ENCODE data around the gene APOD. TPM values are rescaled to one million over a fixed set of nuclear protein-coding genes. Genes with fewer than 3 reads are reported as not detected.
A peak's percentile ranks its signal among the peaks of the same experiment; 100 is the strongest.

The APOD gene
- total and polyA plus RNA-seq, 9 donors = 19.2 to 58.9 (median 41.7) TPM

- Histone ChIP-seq H3K4me1 (ENCODE audit: control insufficient read depth, insufficient read depth, low read length) (peaks cover 28% of the 10 kb centered on the region), H3K27ac (ENCODE audit: low read length) (peak overlapping the region; percentile 30)
- WGBS (ENCODE audit: insufficient coverage) = no CpG with 5 or more reads among the region's 3 CpGs
Observed at GRCh38 chr3:195544634-195545033, 39.1 kb downstream of the APOD start.

GRCh38 chr3:195544230-195544536, 39.6 kb downstream of the APOD start:
- Histone ChIP-seq H3K36me3 (ENCODE audit: control insufficient read depth, insufficient read depth, low read length) (peaks cover 3% of the 10 kb centered on the region), H3K4me3 (ENCODE audit: low read length) (no peak overlapping the region), H3K9me3 (replicated peaks; ENCODE audit: control insufficient read depth, low read depth, low read length) (no peaks in the 10 kb centered on the region), H3K27ac (ENCODE audit: low read length) (peak overlapping the region; percentile 79), H3K4me1 (ENCODE audit: control insufficient read depth, insufficient read depth, low read length) (peaks cover 28% of the 10 kb centered on the region), H3K27me3 (ENCODE audit: control insufficient read depth, insufficient read depth, low read length) (peaks cover 16% of the 10 kb centered on the region)
- no CpG with 5 or more reads among the region's 4 CpGs for WGBS (ENCODE audit: insufficient coverage)
- DNase-seq = peak; percentile 11

More at GRCh38 chr3:195544634-195545033, 39.1 kb downstream of the APOD start:
- Histone ChIP-seq H3K4me3 (ENCODE audit: low read length) (no peak overlapping the region), H3K9me3 (replicated peaks; ENCODE audit: control insufficient read depth, low read depth, low read length) (no peaks in the 10 kb centered on the region), H3K36me3 (ENCODE audit: control insufficient read depth, insufficient read depth, low read length) (peaks cover 3% of the 10 kb centered on the region), H3K27me3 (ENCODE audit: control insufficient read depth, insufficient read depth, low read length) (peaks cover 16% of the 10 kb centered on the region)
- DNase-seq = peak; percentile 41

DNA sequence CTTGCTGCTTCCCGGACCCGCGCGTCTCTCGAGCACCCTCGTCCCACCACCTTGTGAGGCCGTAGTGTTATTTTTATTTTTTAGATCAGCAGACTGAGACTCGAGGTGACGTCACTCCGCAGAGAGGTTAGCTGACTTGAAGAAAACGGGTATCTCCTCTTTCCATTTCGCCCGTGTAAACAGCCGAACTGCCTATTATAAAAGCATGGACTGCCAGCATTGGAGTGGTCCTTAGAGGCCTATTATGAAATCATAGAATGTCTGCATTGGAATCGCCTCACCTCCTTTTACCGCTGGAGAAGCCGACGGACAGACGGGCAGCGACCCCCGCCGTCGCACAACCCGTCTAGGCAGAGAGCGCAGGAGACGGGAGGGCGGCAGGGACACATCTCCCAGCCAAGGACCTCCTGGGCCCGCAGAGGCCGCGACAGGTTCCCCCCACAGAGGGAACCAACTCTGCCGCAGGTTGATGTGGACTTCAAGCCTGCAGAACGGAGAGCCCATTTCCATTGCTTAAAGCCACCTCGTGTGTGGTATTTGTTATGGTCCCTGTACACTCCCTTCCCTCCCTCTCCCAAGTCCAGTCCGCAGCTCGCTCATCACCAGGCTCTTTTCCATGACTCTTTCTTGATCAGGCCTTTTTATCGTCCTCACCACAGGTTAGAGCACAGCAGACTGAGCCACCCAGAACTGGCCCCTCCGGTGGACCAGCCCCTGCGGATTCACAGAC, 40.1 kb downstream of the APOD start:
- DNase-seq = peak; percentile 38
- H3K4me3 ChIP-seq (ENCODE audit: low read length) = peak overlapping the region; percentile 77
- peaks cover 28% of the 10 kb centered on the region for H3K4me1 ChIP-seq (ENCODE audit: control insufficient read depth, insufficient read depth, low read length)
- peak overlapping the region; percentile 79 for H3K27ac ChIP-seq (ENCODE audit: low read length)
- peaks cover 3% of the 10 kb centered on the region for H3K36me3 ChIP-seq (ENCODE audit: control insufficient read depth, insufficient read depth, low read length)
- WGBS (ENCODE audit: insufficient coverage) = 7% methylated on average over 30 of the region's 38 CpGs
- peaks cover 16% of the 10 kb centered on the region for H3K27me3 ChIP-seq (ENCODE audit: control insufficient read depth, insufficient read depth, low read length)
- no peaks in the 10 kb centered on the region for H3K9me3 ChIP-seq (replicated peaks; ENCODE audit: control insufficient read depth, low read depth, low read length)

DNA sequence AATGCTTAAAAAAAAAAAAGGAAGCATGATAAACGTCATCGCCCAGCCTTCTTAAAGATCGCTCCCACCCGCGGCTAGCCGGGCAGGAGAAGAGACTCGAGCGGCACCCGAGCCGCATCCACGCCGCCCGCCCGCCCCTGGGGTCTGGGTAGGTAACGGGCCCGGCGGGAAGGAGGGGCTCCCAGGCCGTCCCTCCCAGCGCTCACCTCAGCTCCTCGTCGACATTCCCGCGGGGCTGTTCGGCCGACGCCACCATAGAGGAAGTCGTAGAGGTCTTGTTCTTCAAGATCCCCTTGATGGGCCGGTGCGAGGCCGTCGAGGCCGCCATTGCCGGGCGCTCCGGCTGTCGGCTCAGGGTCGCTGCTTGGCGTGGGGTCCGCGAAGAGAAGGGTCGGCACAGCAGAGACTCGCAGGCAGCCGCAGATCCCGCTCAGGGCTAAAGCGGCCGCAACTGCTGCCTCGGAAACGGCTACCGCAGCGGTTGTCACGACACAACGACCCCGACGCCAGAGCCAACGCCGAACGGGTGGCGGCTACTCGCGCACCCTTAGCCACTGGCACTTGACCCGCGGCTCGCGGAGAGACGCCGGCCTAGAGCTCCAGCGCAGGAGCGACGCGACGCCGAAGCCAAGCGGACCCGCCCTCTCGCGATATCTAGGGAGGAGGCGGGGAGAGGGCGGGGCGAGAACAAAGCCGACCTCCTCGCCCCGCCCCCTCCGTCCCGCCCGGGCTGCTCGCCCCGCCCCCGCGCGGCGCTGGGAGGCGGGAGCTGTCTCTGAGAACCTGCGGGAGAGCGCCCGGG, 40.8 kb downstream of the APOD start, which contains the start of gene PPP1R2:
TSS of gene PPP1R2 (minus strand) at position 628 of the 802 bp plus-strand sequence. CDS start at position 328, 300 bp downstream.
- Histone ChIP-seq H3K4me1 (ENCODE audit: control insufficient read depth, insufficient read depth, low read length) (peaks cover 28% of the 10 kb centered on the region), H3K27ac (ENCODE audit: low read length) (peak within 1 kb of the TSS; percentile 94)
- under 1% methylated on average over 95 of the region's 95 CpGs for WGBS (ENCODE audit: insufficient coverage)

GRCh38 chr3:195542316-195542697, 41.4 kb downstream of the APOD start:
- Histone ChIP-seq H3K27me3 (ENCODE audit: control insufficient read depth, insufficient read depth, low read length) (peaks cover 16% of the 10 kb centered on the region), H3K4me3 (ENCODE audit: low read length) (peak overlapping the region; percentile 77), H3K9me3 (replicated peaks; ENCODE audit: control insufficient read depth, low read depth, low read length) (no peaks in the 10 kb centered on the region), H3K4me1 (ENCODE audit: control insufficient read depth, insufficient read depth, low read length) (peaks cover 28% of the 10 kb centered on the region), H3K27ac (ENCODE audit: low read length) (peak overlapping the region; percentile 94), H3K36me3 (ENCODE audit: control insufficient read depth, insufficient read depth, low read length) (peaks cover 3% of the 10 kb centered on the region)
- DNase-seq = peak; percentile 29
- WGBS (ENCODE audit: insufficient coverage) = no CpG with 5 or more reads among the region's 5 CpGs

More for the DNA sequence above, 40.8 kb downstream of the APOD start, which contains the start of gene PPP1R2:
- DNase-seq = peak; percentile 96
- Histone ChIP-seq H3K36me3 (ENCODE audit: control insufficient read depth, insufficient read depth, low read length) (peaks cover 3% of the 10 kb centered on the region), H3K27me3 (ENCODE audit: control insufficient read depth, insufficient read depth, low read length) (peaks cover 16% of the 10 kb centered on the region), H3K4me3 (ENCODE audit: low read length) (peak within 1 kb of the TSS; percentile 77), H3K9me3 (replicated peaks; ENCODE audit: control insufficient read depth, low read depth, low read length) (no peaks in the 10 kb centered on the region)

GRCh38 chr3:195540511-195540910, 43.2 kb downstream of the APOD start:
- Histone ChIP-seq H3K4me1 (ENCODE audit: control insufficient read depth, insufficient read depth, low read length) (peaks cover 24% of the 10 kb centered on the region), H3K36me3 (ENCODE audit: control insufficient read depth, insufficient read depth, low read length) (peaks cover 3% of the 10 kb centered on the region), H3K9me3 (replicated peaks; ENCODE audit: control insufficient read depth, low read depth, low read length) (no peaks in the 10 kb centered on the region), H3K27me3 (ENCODE audit: control insufficient read depth, insufficient read depth, low read length) (peaks cover 15% of the 10 kb centered on the region), H3K27ac (ENCODE audit: low read length) (no peak overlapping the region), H3K4me3 (ENCODE audit: low read length) (no peak overlapping the region)
- no peak for DNase-seq
- WGBS (ENCODE audit: insufficient coverage) = 33% methylated on average over 1 of the region's 6 CpGs

DNA sequence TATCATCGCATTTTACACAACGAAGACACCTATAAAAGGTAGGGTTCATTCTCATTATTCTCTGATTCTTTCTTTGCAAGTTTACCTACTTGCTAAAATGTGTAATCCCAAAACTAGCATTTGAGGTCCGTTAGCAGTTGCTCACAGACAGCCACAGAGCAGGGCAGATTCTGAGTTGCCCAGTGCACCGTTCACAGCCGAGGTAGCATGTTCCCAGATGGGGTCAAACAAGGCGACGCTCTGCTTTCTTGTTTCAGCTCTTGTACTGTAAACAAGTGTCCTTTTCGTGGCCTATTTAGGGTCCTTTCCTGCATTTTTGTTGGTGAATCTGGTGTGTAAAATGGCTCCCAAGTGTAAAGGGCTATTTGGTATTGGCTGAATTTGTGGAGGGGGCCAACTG, 43.7 kb downstream of the APOD start:
- 73% methylated on average over 6 of the region's 8 CpGs for WGBS (ENCODE audit: insufficient coverage)
- no peaks in the 10 kb centered on the region for H3K9me3 ChIP-seq (replicated peaks; ENCODE audit: control insufficient read depth, low read depth, low read length)
- no peak overlapping the region for H3K4me3 ChIP-seq (ENCODE audit: low read length)
- no peak for DNase-seq
- H3K27me3 ChIP-seq (ENCODE audit: control insufficient read depth, insufficient read depth, low read length) = peaks cover 15% of the 10 kb centered on the region
- H3K27ac ChIP-seq (ENCODE audit: low read length) = no peak overlapping the region
- H3K36me3 ChIP-seq (ENCODE audit: control insufficient read depth, insufficient read depth, low read length) = peaks cover 3% of the 10 kb centered on the region
- peaks cover 24% of the 10 kb centered on the region for H3K4me1 ChIP-seq (ENCODE audit: control insufficient read depth, insufficient read depth, low read length)

DNA sequence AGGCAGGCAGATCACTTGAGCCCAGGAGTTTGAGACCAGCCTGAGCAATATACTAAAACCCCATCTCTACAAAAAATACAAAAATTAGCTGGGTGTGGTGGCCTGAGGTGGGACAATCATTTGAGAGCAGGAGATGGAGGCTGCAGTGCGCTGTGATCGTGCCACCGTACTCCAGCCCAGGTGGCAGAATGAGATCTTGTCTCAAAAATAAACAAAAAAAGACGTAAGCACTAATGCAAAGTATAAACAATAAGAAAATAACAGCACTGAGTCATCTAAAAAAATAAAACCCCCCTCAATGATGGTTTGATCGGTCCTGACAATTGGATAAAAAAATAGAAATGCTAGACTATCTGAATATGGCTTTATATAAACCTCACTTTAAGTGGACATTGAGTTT, 44.3 kb downstream of the APOD start:
- WGBS (ENCODE audit: insufficient coverage) = no CpG with 5 or more reads among the region's 5 CpGs
- H3K27ac ChIP-seq (ENCODE audit: low read length) = no peak overlapping the region
- peaks cover 3% of the 10 kb centered on the region for H3K36me3 ChIP-seq (ENCODE audit: control insufficient read depth, insufficient read depth, low read length)
- H3K4me1 ChIP-seq (ENCODE audit: control insufficient read depth, insufficient read depth, low read length) = peaks cover 21% of the 10 kb centered on the region
- no peaks in the 10 kb centered on the region for H3K9me3 ChIP-seq (replicated peaks; ENCODE audit: control insufficient read depth, low read depth, low read length)
- peaks cover 10% of the 10 kb centered on the region for H3K27me3 ChIP-seq (ENCODE audit: control insufficient read depth, insufficient read depth, low read length)
- no peak overlapping the region for H3K4me3 ChIP-seq (ENCODE audit: low read length)
- no peak for DNase-seq

GRCh38 chr3:195537995-195538394, 45.7 kb downstream of the APOD start:
- Histone ChIP-seq H3K36me3 (ENCODE audit: control insufficient read depth, insufficient read depth, low read length) (peaks cover 4% of the 10 kb centered on the region), H3K4me3 (ENCODE audit: low read length) (no peak overlapping the region), H3K9me3 (replicated peaks; ENCODE audit: control insufficient read depth, low read depth, low read length) (no peaks in the 10 kb centered on the region), H3K4me1 (ENCODE audit: control insufficient read depth, insufficient read depth, low read length) (peaks cover 14% of the 10 kb centered on the region), H3K27ac (ENCODE audit: low read length) (no peak overlapping the region), H3K27me3 (ENCODE audit: control insufficient read depth, insufficient read depth, low read length) (no peaks in the 10 kb centered on the region)
- 80% methylated on average over 2 of the region's 2 CpGs for WGBS (ENCODE audit: insufficient coverage)
- no peak for DNase-seq

DNA sequence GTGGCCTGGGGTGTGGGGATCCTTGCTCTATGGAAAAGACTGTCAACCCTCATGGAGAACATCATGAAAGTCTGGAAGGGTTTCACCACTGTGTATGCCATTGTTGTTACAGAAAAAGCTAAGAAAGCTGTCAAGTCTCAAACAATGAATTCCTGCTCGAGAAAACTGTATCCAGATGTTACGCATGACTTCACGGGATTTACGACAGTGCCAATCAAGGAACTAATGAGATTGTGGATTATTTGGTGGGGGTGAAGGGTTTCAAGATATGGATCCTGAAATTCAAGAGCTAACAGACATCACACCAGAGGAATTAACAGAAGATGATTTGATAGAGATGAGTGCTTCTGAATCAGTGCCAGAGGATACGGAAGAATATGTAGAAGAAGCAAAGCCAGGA, 48.4 kb downstream of the APOD start:
- no peak overlapping the region for H3K27ac ChIP-seq (ENCODE audit: low read length)
- H3K4me1 ChIP-seq (ENCODE audit: control insufficient read depth, insufficient read depth, low read length) = peaks cover 4% of the 10 kb centered on the region
- no peaks in the 10 kb centered on the region for H3K9me3 ChIP-seq (replicated peaks; ENCODE audit: control insufficient read depth, low read depth, low read length)
- H3K4me3 ChIP-seq (ENCODE audit: low read length) = no peak overlapping the region
- H3K36me3 ChIP-seq (ENCODE audit: control insufficient read depth, insufficient read depth, low read length) = peaks cover 2% of the 10 kb centered on the region
- H3K27me3 ChIP-seq (ENCODE audit: control insufficient read depth, insufficient read depth, low read length) = no peaks in the 10 kb centered on the region
- WGBS (ENCODE audit: insufficient coverage) = 65% methylated on average over 2 of the region's 5 CpGs
- DNase-seq = no peak
